Dermis lymphatic vessel endothelial cell (primary cell): ENCODE results near the gene MAN1B1. TPM values are rescaled to one million over a fixed set of nuclear protein-coding genes. Genes with fewer than 3 reads are reported as not detected.

ENCODE experiments used
- total RNA-seq: library from RNA; depleted of rRNA; stranded (reverse); fragments of >200 nt; gene quantifications from 2 replicates; pipeline ENCODE4 v1.2.1, GENCODE V29; 2014

MAN1B1 gene
- 54.2 and 55.7 TPM in 2 replicates for total RNA-seq

DNA sequence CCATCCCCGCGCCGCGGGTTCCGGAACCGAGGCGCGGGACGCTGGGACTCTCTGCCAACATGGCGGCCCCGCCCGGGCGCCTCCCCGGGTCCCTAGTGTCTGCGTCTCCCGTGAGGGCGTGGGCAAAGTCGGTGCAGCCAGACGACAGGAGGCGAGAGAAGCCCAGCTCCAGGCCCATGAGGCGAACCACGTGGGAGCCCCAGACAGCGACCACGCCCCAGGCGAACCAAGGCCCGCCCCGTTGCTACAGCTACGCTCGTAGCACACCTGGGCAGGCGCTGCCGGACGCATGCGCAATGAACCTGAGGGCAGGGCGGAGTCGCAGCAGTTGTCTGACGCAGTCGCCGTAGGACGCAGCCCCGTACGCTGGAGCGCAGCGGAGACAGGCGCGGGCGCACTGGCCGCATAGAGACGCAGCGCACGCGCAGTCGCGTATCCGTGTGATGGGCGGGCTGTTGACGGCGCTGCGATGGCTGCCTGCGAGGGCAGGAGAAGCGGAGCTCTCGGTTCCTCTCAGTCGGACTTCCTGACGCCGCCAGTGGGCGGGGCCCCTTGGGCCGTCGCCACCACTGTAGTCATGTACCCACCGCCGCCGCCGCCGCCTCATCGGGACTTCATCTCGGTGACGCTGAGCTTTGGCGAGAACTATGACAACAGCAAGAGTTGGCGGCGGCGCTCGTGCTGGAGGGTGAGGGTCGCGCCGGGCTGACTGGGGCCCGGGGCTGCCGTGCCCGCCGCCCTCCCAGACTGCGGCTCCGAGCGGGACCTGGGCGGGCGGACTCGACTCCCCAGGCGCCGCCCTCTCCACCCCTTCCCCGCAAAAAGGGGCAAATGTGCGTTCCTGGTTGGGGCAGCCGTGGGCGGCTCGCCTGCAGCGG is at the start of gene MAN1B1:
Gene MAN1B1, plus strand, starts transcription at position 455 of the 878 bp plus-strand sequence. Its CDS starts 15 bp downstream, at position 470.

DNA sequence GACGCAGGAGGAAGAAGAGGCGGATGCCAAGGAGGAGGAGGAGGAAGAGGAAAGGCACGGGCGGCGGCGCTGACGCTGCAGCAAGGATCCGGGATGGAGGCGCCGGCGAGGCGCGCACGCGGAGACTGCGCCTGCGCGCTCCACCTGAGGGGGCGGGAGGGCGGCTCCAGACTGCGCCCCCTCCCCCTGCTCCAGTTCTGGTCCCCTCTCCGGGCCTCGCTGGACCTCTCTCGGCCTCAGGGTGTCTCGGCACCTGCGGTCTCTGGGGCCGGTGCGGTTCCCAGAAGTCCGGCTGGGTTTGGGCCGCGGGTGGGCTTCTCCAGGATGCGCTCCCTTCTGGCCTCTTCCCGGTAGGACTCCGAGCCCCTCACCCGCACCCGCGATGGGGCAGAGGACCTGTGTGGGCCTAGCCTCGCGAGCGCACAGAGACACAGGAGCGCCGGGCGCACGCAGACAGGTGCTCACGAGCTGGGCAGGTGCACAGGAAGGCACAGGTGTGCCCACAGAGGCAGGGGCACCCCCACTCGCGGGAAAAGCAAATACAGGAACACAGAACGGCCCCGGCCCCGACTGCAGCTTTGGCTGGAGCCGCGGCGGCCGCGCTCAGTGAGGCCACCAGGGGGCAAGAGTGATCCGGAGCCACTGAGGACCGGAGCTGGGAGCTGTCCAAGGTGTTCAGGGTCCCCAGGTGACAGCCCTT is 40.5 kb upstream of the MAN1B1 start, which contains the start of gene NPDC1:
Gene NPDC1, minus strand, starts transcription at position 90 of the 700 bp plus-strand sequence. CDS start 188 bp downstream, outside the sequence.

DNA sequence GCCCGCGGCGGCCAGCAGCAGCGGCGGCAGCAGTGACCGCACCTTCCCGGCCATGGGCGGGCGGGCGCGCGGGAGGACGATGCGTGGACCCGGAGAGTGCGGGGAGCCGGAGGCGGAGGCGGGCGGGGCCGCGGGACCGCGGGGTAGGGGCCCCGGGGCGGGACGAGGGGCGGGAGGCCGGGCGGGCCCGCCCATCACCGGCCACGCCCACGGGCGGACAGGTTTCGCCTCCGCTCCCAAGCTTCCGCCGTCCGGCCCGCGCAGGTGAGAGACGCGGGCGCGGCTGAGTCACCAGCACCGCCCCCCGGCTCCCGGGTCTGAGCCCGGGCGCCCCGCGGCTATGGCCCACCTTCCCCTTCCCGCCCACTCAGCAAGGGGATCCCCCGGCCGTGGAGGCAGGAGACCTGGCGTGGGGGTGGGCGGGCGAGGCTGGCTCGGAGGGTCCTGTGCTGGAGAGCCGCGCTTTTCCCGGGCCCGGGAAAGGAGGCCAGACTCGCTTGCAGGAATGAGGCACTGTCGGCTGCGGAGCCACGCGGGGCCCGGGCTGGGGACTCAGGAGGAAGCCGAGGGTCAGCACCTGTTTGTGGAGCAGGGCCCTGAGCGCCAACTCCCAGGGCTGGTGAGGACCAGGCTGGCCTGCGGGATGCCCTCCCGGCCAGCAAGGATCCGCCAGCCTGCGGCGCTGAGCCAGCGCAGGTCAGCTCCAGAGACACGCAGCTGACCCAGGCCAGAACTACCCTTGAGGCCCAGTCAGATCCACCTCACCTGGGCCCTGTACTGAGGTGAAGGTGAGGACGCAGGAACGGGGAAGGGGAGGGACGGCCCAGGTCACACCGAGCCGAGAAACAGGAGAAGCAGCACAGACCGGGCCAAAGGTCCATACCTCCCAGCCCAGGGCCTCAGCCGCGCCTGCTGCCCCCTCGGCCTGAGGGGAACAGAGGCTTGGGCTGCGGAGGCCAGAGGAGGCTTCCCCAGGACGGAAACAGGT is 32.5 kb upstream of the MAN1B1 start, which contains the start of gene ENTPD2:
Gene ENTPD2, minus strand, starts transcription at position 118 of the 988 bp plus-strand sequence. Its CDS starts 64 bp downstream, at position 54.

DNA sequence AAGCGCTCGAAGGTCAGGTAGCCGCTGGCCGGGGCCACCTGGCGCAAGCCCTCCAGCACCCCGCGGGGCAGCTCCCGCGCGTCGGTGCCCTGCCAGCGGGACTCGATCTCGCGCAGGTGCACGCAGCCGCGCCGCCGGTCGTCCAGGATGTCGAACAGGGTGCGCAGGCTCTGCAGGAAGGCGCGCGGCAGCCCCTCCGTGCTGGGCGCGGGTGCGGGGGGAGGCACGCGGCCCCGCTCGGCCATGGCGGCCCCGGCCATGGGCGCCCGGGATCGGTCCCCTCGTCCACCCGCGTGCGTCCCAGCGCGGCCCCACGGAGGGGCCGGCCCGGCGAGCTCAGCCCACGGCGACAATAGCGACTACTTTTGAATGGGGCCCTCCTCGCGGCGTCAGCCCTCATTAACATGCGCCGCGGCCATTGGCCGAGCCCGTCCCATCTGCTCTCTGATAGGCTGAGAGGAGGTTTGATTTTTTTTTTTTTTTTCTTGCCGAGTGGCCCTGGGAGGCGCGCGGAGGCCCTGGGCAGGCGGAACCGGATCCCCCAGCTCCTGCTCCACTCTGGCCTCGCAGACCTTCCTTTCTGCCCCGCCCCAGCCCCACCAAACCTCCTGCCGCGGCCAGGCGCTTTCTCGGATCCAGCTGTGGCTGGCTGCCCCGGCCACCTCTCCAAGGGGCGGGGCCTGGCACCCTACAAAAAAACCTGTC is 16.4 kb upstream of the MAN1B1 start, which contains the start of gene SAPCD2:
Gene SAPCD2, minus strand, starts transcription at position 357 of the 705 bp plus-strand sequence. Its CDS starts 97 bp downstream, at position 260.

DNA sequence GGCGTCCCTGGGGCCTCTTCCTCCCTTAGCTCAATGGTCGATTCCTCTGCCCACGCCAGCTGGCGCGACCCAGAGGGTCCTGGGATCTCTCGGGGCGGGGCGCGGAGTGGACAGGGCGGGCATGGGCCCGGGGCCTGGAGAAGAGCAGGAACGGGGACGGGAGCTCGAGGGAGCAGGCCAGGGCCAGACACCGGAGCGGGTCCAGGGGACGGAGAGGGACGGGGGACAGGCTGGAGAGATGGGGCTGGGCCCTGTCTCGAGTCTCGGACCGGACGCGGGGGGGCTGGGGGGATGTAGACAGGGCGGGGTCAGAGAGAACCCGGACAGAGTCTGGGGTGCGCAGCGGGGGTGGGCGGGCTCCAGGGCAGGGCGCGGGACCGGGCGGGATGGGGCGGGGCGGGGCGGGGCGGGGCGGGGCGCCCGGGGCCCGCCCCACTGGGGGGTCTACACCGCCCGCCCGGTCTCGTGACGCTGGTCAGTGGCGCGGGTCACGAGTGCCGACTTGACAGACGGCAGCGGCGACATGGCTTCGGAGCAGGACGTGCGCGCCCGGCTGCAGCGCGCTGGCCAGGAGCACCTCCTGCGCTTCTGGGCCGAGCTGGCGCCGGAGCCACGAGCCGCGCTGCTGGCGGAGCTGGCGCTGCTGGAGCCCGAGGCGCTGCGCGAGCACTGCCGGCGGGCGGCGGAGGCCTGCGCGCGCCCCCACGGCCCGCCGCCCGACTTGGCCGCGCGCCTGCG is 9.6 kb upstream of the MAN1B1 start, which contains the start of gene UAP1L1:
Gene UAP1L1, plus strand, starts transcription at position 508 of the 738 bp plus-strand sequence. Its CDS starts 16 bp downstream, at position 524.

DNA sequence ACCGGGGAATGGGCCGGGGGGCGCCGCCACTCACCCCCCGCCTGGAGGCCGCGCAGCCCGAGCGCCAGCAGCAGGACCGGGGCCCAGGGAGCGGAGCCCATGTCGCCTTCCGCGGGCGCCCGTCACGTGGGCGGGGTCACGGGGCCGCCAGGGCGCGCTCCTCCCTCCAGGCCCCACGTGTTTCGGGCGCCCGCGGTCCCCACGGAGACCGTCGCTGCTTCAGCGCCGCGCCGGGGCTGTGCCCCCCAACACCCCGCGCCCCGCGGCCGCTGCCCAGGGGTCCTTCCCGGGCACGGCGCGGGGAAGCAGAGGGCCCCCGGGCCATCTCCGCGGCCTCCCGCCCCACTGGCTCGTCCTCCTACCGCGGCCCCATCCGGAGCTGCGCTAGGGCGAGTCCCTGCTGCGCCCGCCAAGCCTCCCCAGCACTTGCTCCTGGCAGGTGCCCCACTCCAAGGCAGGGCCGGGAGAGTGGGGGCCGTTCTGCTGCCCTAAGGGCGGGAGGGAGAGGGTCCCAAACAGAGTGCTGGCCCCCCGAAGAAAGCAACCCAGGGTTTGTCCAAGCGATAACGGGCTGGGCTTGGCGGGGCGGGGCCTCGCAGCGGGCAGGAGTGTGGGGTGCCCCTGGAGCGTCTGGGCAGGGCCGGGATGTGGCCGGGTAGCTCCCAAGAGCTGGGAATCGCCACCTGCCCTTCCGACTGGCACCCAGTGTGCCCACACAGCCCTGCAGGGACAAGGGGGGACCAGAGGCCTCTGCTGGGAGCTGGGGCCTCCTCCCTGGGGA is 28.0 kb downstream of the MAN1B1 start, which contains the start of gene DPP7:
Gene DPP7, minus strand, starts transcription at position 121 of the 781 bp plus-strand sequence. Its CDS starts 20 bp downstream, at position 101.

DNA sequence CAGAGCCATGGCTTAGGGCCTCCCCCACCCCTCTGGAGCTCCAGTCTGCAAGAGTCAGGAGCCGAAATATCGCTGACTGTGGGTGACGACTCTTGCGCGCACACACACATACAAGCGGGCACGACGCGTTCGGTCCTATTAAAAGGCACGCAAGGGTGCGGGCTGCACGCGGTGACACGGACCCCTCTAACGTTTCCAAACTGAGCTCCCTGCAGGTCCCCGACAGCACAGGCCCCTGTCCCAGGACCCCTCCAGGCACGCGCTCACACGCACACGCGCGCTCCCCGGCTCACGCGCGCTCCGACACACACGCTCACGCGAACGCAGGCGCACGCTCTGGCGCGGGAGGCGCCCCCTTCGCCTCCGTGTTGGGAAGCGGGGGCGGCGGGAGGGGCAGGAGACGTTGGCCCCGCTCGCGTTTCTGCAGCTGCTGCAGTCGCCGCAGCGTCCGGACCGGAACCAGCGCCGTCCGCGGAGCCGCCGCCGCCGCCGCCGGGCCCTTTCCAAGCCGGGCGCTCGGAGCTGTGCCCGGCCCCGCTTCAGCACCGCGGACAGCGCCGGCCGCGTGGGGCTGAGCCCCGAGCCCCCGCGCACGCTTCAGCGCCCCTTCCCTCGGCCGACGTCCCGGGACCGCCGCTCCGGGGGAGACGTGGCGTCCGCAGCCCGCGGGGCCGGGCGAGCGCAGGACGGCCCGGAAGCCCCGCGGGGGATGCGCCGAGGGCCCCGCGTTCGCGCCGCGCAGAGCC is 52.1 kb downstream of the MAN1B1 start, which contains the start of gene GRIN1:
Gene GRIN1, plus strand, starts transcription at position 433 of the 746 bp plus-strand sequence. CDS start 333 bp downstream, outside the sequence.

Other genes starting within 250 kb of the MAN1B1 start
- gene AJM1, start 244.5 kb upstream of the MAN1B1 start, total RNA-seq, result 0.60 and 0.65 TPM in 2 replicates
- 185 and 194 TPM in 2 replicates for gene PHPT1, start 237.6 kb upstream of the MAN1B1 start, total RNA-seq
- gene MAMDC4, start 234.6 kb upstream of the MAN1B1 start, total RNA-seq, result 0.52 and 0.65 TPM in 2 replicates
- gene EDF1, start 220.7 kb upstream of the MAN1B1 start, total RNA-seq, result 286 and 317 TPM in 2 replicates
- 12.7 and 18.0 TPM in 2 replicates for gene TRAF2, start 200.5 kb upstream of the MAN1B1 start, total RNA-seq
- gene FBXW5, start 142.2 kb upstream of the MAN1B1 start, total RNA-seq, result 140 and 161 TPM in 2 replicates
- 0.54 and 0.77 TPM in 2 replicates for gene C8G, start 141.7 kb upstream of the MAN1B1 start, total RNA-seq
- 0.11 TPM in 1 of 2 replicates, not detected in the other for gene LCN12, start 134.7 kb upstream of the MAN1B1 start, total RNA-seq
- 0.43 and 2.8 TPM in 2 replicates for gene PTGDS, start 109.5 kb upstream of the MAN1B1 start, total RNA-seq
- gene LCNL1, start 104.0 kb upstream of the MAN1B1 start, total RNA-seq, result under 0.01 TPM in 1 of 2 replicates, not detected in the other
- 8.0 and 9.2 TPM in 2 replicates for gene PAXX, start 94.6 kb upstream of the MAN1B1 start, total RNA-seq
- not detected in 2 replicates for gene CLIC3, start 90.4 kb upstream of the MAN1B1 start, total RNA-seq
- gene ABCA2, start 58.7 kb upstream of the MAN1B1 start, total RNA-seq, result 4.8 and 6.8 TPM in 2 replicates
- gene FUT7, start 54.9 kb upstream of the MAN1B1 start, total RNA-seq, result not detected in 2 replicates
- 4.8 and 8.2 TPM in 2 replicates for gene NPDC1, start 40.8 kb upstream of the MAN1B1 start, total RNA-seq
- not detected in 2 replicates for gene ENTPD2, start 32.9 kb upstream of the MAN1B1 start, total RNA-seq
- 2.0 and 2.5 TPM in 2 replicates for gene SAPCD2, start 16.4 kb upstream of the MAN1B1 start, total RNA-seq
- gene UAP1L1, start 9.5 kb upstream of the MAN1B1 start, total RNA-seq, result 19.7 and 21.1 TPM in 2 replicates
- gene DPP7, start 27.7 kb downstream of the MAN1B1 start, total RNA-seq, result 77.3 and 94.1 TPM in 2 replicates
- under 0.01 TPM in 1 of 2 replicates, not detected in the other for gene GRIN1, start 52.2 kb downstream of the MAN1B1 start, total RNA-seq
- not detected in 2 replicates for gene LRRC26, start 83.1 kb downstream of the MAN1B1 start, total RNA-seq
- 0.09 TPM in 1 of 2 replicates, not detected in the other for gene TMEM210, start 85.1 kb downstream of the MAN1B1 start, total RNA-seq
- 19.9 and 20.9 TPM in 2 replicates for gene ANAPC2, start 101.6 kb downstream of the MAN1B1 start, total RNA-seq
- 81.8 and 83.4 TPM in 2 replicates for gene SSNA1, start 101.7 kb downstream of the MAN1B1 start, total RNA-seq
- gene TPRN, start 113.8 kb downstream of the MAN1B1 start, total RNA-seq, result 2.3 and 3.4 TPM in 2 replicates
- 21.4 and 23.5 TPM in 2 replicates for gene TMEM203, start 118.7 kb downstream of the MAN1B1 start, total RNA-seq
- 2.1 and 2.2 TPM in 2 replicates for gene NDOR1, start 118.7 kb downstream of the MAN1B1 start, total RNA-seq
- 0.09 and 0.11 TPM in 2 replicates for gene RNF208, start 135.3 kb downstream of the MAN1B1 start, total RNA-seq
- gene CYSRT1, start 138.2 kb downstream of the MAN1B1 start, total RNA-seq, result 0.22 and 0.26 TPM in 2 replicates
- not detected in 2 replicates for gene RNF224, start 140.5 kb downstream of the MAN1B1 start, total RNA-seq
- not detected in 2 replicates for gene SLC34A3, start 143.9 kb downstream of the MAN1B1 start, total RNA-seq
- gene TUBB4B, start 154.3 kb downstream of the MAN1B1 start, total RNA-seq, result 76.1 and 80.8 TPM in 2 replicates
- 0.54 TPM in 1 of 2 replicates, not detected in the other for gene STPG3, start 164.3 kb downstream of the MAN1B1 start, total RNA-seq
- gene NELFB, start 168.3 kb downstream of the MAN1B1 start, total RNA-seq, result 51.5 and 52.8 TPM in 2 replicates
- 24.7 and 25.0 TPM in 2 replicates for gene TOR4A, start 190.7 kb downstream of the MAN1B1 start, total RNA-seq
- gene NRARP, start 215.3 kb downstream of the MAN1B1 start, total RNA-seq, result 23.0 and 41.4 TPM in 2 replicates